ENCODE results near the gene GPC4.
"Not testable (repeated sequence)": the region's sequence is repeated elsewhere in the genome, so short reads cannot be mapped to it uniquely, and the experiment has no call there.

GPC4 gene

GRCh38 chrX:133364865-133365264, 50.4 kb downstream of the GPC4 start:
- no peak for DNase-seq

GRCh38 chrX:133364196-133364595, 51.1 kb downstream of the GPC4 start:
- no peak for DNase-seq

- no peak for DNase-seq
Observed at GRCh38 chrX:133362538-133362937, 52.8 kb downstream of the GPC4 start.

- no peak for DNase-seq
Observed at GRCh38 chrX:133359466-133359865, 55.8 kb downstream of the GPC4 start.

- no peak for DNase-seq
Observed at GRCh38 chrX:133353233-133353632, 62.1 kb downstream of the GPC4 start.

GRCh38 chrX:133350751-133351150, 64.5 kb downstream of the GPC4 start:
- DNase-seq = no peak

GRCh38 chrX:133346026-133346425, 69.3 kb downstream of the GPC4 start:
- DNase-seq = no peak

GRCh38 chrX:133339566-133339965, 75.7 kb downstream of the GPC4 start:
- no peak for DNase-seq

GRCh38 chrX:133337250-133337649, 78.0 kb downstream of the GPC4 start:
- no peak for DNase-seq

- no peak for DNase-seq
Observed at GRCh38 chrX:133335027-133335426, 80.3 kb downstream of the GPC4 start.

GRCh38 chrX:133333154-133333750, 82.0 kb downstream of the GPC4 start:
- no peak for DNase-seq

- no peak for DNase-seq
Observed at GRCh38 chrX:133332737-133333136, 82.6 kb downstream of the GPC4 start.

GRCh38 chrX:133330956-133331355, 84.3 kb downstream of the GPC4 start:
- DNase-seq = no peak

GRCh38 chrX:133325422-133325821, 89.9 kb downstream of the GPC4 start:
- DNase-seq = no peak

GRCh38 chrX:133323431-133323830, 91.9 kb downstream of the GPC4 start:
- DNase-seq = no peak

- DNase-seq = not testable (repeated sequence)
Observed at GRCh38 chrX:133322269-133322668, 93.0 kb downstream of the GPC4 start.

GRCh38 chrX:133321451-133321850, 93.8 kb downstream of the GPC4 start:
- DNase-seq = no peak

GRCh38 chrX:133314281-133314680, 101.0 kb downstream of the GPC4 start:
- DNase-seq = no peak

- no peak for DNase-seq
Observed at GRCh38 chrX:133308499-133308897, 106.8 kb downstream of the GPC4 start.

- DNase-seq = no peak
Observed at GRCh38 chrX:133307637-133308498, 107.4 kb downstream of the GPC4 start.

GRCh38 chrX:133307094-133307493, 108.2 kb downstream of the GPC4 start:
- no peak for DNase-seq

GRCh38 chrX:133306316-133306715, 109.0 kb downstream of the GPC4 start:
- no peak for DNase-seq

- DNase-seq = no peak
Observed at GRCh38 chrX:133305348-133305747, 109.9 kb downstream of the GPC4 start.

GRCh38 chrX:133302775-133303445, 112.4 kb downstream of the GPC4 start:
- DNase-seq = no peak
